ENCODE results near the gene NPM3.

The NPM3 gene

DNA sequence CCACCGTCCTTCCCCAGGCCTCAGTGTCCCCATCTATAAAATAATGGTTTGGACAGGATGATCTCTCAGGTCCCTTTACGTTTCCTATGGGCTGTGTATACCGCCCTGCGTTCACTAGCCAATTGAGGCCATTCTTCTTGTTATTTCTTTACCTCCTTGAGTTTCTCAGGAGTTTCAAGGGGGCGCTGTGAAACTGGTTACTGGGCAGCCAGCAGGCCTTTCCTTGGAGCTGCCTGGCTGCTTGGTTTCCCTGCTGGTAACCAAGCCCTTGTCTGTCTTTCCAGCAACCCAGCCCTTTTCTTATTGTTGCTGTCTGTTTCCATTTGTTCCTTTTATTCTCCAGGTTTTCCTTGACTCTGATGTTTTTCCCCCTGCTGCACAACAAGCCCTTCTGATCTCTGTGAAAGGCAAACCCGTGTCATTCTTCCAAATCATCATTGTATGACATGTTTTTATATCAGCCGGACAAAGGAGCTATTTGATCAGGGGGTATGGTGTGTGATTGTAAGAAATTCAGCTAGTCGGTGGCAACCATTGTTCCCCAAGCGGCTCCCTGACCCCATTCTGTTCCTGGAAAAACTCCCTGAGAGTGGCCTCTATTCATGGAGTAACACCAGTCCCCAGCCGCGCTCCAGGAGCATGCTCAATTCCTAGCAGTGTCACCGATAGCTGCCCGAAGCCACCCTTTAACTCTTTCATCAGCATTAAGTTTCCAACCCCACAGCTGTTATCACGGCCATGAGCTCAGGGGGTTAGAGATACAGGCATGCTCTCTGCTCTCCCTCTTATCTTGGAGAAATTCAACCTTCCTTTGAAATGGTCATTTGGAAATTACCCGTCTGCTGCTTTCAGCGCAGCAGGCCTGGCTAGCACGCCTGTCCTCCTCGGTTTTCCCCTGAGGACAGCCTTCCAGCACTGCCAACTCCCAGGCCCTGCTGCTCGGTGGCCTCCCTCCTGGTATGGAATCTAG is 33.9 kb downstream of the NPM3 start:
- no peak for DNase-seq

DNA sequence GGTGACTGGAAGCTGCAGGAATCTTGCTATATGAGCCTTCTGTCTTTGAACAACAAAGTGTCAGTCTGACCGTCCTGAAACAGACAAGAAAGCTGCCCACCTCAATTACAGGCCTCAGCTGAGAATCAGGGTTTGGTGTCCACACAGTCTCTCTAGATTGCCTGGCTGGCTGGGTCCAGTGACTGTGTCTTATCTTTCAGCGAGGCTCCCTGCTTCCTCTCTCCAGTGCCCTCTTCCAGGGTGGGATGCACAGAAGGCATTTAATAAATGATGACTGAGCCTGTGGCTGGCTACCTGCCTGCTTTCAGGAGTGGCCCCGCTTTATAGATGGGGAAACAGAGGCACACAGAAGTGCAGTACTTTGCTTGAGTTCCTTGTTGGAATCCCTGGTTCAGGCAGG is 34.8 kb downstream of the NPM3 start:
- no peak for DNase-seq

DNA sequence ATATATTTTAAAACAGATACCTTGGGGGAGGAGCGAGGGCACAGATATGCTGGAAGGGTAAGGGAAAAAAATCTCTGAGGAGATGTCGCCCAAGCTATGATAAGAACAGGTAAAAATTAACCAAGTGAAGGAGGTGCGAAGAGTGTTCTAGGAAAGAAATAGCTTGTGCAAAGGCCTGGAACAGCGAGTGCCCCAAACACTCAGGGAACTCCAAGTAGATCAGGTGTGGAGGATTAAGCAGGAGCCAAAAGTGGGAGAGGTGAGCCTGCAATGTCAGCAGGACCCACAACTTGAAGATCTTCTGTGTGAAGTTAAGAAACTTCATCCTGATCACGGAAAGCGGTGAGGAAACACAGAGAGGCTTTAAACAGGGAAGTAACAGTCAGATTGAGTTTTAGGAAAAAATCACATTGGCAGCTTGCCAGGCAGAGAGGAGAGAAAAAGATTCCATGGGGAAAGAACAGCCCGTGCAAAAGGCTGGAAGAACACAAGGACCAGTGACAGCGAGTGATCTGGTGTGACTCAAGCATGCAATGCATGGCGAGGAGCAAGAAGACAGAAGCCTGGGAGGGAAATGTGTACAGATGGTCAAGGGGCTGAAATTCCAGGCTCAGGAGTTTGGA is 38.1 kb downstream of the NPM3 start:
- no peak for DNase-seq

DNA sequence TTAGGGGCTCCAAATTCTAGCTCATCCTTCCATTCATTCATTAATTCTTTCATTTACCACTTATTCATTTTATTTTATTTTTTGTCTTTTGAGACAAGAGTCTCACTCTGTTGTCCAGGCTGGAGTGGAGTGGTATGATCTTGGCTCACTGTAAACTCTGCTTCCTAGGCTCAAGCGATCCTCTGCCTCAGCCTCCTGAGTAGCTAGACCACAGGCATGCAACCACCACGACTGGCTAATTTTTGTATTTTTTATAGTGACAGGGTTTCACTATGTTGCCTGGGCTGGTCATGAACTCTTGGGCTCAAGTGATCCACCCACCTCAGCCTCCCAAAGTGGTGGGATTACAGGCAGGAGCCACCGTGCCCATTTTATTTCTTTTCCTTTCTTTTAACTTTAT is 39.0 kb downstream of the NPM3 start:
- DNase-seq: no peak

DNA sequence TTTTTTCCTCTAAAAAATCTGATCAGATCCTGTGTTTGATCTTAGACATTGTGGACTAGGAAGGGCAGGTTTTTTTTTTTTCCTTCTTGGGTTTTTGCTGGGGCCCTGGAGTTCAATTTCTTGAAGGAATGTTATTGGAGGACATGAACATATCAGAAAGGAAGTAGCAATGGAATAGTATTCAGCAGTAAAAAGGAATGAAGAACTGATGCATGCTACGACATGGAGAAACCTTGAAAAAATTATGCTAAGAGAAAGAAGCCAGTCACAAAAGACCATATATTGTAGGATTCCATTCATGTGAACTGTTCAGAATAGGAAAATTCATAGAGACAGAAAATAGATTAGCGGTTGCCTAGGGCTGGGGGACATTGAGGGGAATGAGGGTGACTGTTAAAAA is 41.3 kb downstream of the NPM3 start:
- DNase-seq: no peak

DNA sequence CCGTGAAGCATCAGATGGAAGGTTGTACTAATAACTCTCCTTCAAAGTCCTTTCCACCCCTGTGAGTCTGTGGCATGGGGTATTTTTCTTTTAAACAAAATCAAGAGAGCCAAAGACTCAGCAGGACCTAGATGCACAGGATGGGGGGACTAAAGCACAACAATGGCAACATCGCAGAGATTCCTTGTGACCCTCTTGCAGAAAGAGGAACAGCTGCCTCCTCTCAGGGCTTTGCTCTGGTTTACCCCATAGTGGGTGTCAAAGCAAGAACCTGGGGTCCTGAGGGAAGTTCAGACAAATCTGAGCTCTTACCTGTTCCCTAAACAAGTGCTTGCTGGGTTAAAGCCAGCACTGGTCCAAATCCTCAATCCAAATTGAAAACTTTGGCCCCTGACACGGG is 46.6 kb downstream of the NPM3 start:
- DNase-seq: no peak

DNA sequence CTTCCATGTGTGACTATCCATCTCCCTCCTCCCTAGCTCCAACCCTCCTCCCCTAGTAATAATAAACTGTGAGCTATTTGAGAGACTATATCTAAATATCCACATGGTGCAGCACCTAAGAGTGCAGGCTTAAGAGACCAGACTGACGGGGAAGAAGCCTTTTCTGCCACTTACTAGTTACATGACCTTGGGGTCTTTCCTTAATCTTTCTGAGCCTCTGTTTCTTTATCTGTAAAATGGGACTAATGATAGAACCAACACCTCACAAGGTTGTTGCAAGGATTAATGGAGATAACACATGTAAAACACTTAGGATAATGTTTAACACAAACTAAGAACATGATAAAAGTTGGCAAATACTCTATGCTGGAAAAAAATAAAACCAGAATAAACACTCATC is 51.1 kb downstream of the NPM3 start:
- DNase-seq: no peak
